HepG2 (cell line): Measurements from ENCODE around the gene TBC1D16. TPM values are rescaled to one million over a fixed set of nuclear protein-coding genes. Genes with fewer than 3 reads are reported as not detected.

ENCODE experiments used
- ARHGAP35 ChIP-seq: sonication (generic); formaldehyde crosslinking; IDR thresholded peaks from 2 replicates; pipeline ENCODE4 v1.9.0; 2022; ENCODE audit warnings: mild to moderate bottlenecking, inconsistent platforms, moderate library complexity, missing genetic modification reagents, borderline replicate concordance
- GMEB1 ChIP-seq: sonication (generic); formaldehyde crosslinking; IDR thresholded peaks from 2 replicates; pipeline ENCODE4 v1.5.1; 2020; ENCODE audit warnings: missing genetic modification reagents, mild to moderate bottlenecking, borderline replicate concordance
- ISX ChIP-seq: sonication (generic); formaldehyde crosslinking; conservative IDR thresholded peaks from 2 replicates; pipeline ENCODE4 v1.5.0; 2020; ENCODE audit warnings: missing genetic modification reagents
- KLF16 ChIP-seq, 2 experiments: sonication (generic) in 1 of 2; formaldehyde crosslinking in 1 of 2; IDR thresholded peaks; 2 replicates each; pipeline versions ENCODE4 v1.6.1 to v1.8.0; 2016 to 2023; ENCODE audit warnings: missing genetic modification reagents in 2 of 2, missing compliant biosample characterization in 1 of 2
- NFE2L2 ChIP-seq: fragments of 150-350 bp; IDR thresholded peaks from 2 replicates; pipeline ENCODE4 v1.6.1; 2014; ENCODE audit warnings: low read length
- NONO ChIP-seq, 2 experiments: fragments of 450-650 bp in 1 of 2; sonication (generic) in 1 of 2; formaldehyde crosslinking in 1 of 2; IDR thresholded peaks in 1 of 2; conservative IDR thresholded peaks in 1 of 2; 2 replicates each; pipeline versions ENCODE4 v1.6.1 to v1.8.0; 2017 to 2022; ENCODE audit warnings: mild to moderate bottlenecking in 1 of 2, missing genetic modification reagents in 1 of 2, moderate library complexity in 1 of 2
- PCBP2 ChIP-seq: fragments of 200-400 bp; formaldehyde crosslinking; optimal IDR thresholded peaks from 2 replicates; pipeline ENCODE3; 2018; ENCODE audit warnings: low read length, low read depth; ENCODE audit not compliant: poor library complexity, severe bottlenecking
- RCOR2 ChIP-seq: IDR thresholded peaks from 2 replicates; pipeline ENCODE4 v1.6.1; 2016; ENCODE audit warnings: missing biosample characterization, missing genetic modification reagents
- SRSF4 ChIP-seq: fragments of 200-400 bp; formaldehyde crosslinking; IDR thresholded peaks from one replicate; pipeline ENCODE4 v1.6.1; 2018; ENCODE audit warnings: mild to moderate bottlenecking, low read depth, low read length, moderate library complexity; ENCODE audit not compliant: poor library complexity, severe bottlenecking
- TBX3 ChIP-seq: fragments of 450-650 bp; IDR thresholded peaks from 2 replicates; pipeline ENCODE4 v1.6.1; 2017; ENCODE audit warnings: antibody characterized with exemption, mild to moderate bottlenecking, inconsistent platforms, borderline replicate concordance
- WIZ ChIP-seq: sonication (generic); formaldehyde crosslinking; IDR thresholded peaks from 2 replicates; pipeline ENCODE4 v1.5.1; 2020; ENCODE audit warnings: mild to moderate bottlenecking, missing genetic modification reagents
- ZBTB26 ChIP-seq: IDR thresholded peaks from 2 replicates; pipeline ENCODE4 v1.6.1; 2016; ENCODE audit warnings: missing compliant biosample characterization, missing genetic modification reagents, borderline replicate concordance
- ZFP36L2 ChIP-seq: sonication (generic); formaldehyde crosslinking; IDR thresholded peaks from 2 replicates; pipeline ENCODE4 v1.4.0; 2020; ENCODE audit warnings: missing genetic modification reagents
- ZMYM2 ChIP-seq: sonication (generic); formaldehyde crosslinking; IDR thresholded peaks from 2 replicates; pipeline ENCODE4 v1.8.0; 2022; ENCODE audit warnings: mild to moderate bottlenecking, missing genetic modification reagents
- ZNF335 ChIP-seq: sonication (generic); formaldehyde crosslinking; IDR thresholded peaks from 2 replicates; pipeline ENCODE4 v1.4.0; 2020; ENCODE audit warnings: missing genetic modification reagents
- ZNF607 ChIP-seq: sonication (generic); formaldehyde crosslinking; IDR thresholded peaks from 2 replicates; pipeline ENCODE4 v1.5.1; 2020; ENCODE audit warnings: missing genetic modification reagents, mild to moderate bottlenecking, borderline replicate concordance
- ZZZ3 ChIP-seq: sonication (generic); formaldehyde crosslinking; IDR thresholded peaks from 2 replicates; pipeline ENCODE4 v1.4.0; 2020; ENCODE audit warnings: missing genetic modification reagents, mild to moderate bottlenecking, borderline replicate concordance
- polyA plus RNA-seq, 8 experiments: library from polyadenylated mRNA; depleted of rRNA in 3 of 8; stranded (reverse) in 7 of 8; unstranded in 1 of 8; fragments of >200 nt; fragmentation: Illumina TruSeq in 4 of 8; extraction: Trizol in 4 of 8; gene quantifications; 2 replicates each; pipeline versions ENCODE4 v1.2.1 to v1.2.3, GENCODE V29; 2011 to 2016; ENCODE audit warnings: low read depth in 4 of 8, missing spikeins in 1 of 8, mixed read lengths in 1 of 8; ENCODE audit not compliant: insufficient read depth in 1 of 8
- total RNA-seq, 5 experiments: library from RNA; depleted of rRNA; stranded (reverse); fragments of >200 nt; fragmentation: Illumina TruSeq; extraction: Trizol; gene quantifications; 2 replicates each; pipeline ENCODE4 v1.2.3, GENCODE V29; 2016; ENCODE audit warnings: low read depth in 1 of 5
- TF ChIP-seq, protein P1 (sequence below): sonication (generic); formaldehyde crosslinking; IDR thresholded peaks from 2 replicates; pipeline ENCODE4 v1.4.0; 2020; ENCODE audit warnings: missing genetic modification reagents; ENCODE audit errors: not compliant biosample characterization
- TF ChIP-seq, protein P2 (sequence below): sonication (generic); formaldehyde crosslinking; conservative IDR thresholded peaks from 2 replicates; pipeline ENCODE4 v1.8.0; 2022; ENCODE audit warnings: missing genetic modification reagents
- TF ChIP-seq, protein P3 (sequence below): IDR thresholded peaks from 2 replicates; pipeline ENCODE4 v1.6.1; 2016; ENCODE audit warnings: low read depth, control low read depth

TBC1D16 gene
- total and polyA plus RNA-seq, 2 of the 13 experiments (the other 11 are each of a cell fraction or from before 2014, with no cell fraction given), result 14.9 to 24.9 TPM

GRCh38 chr17:80023481-80024205 is 12.0 kb downstream of the TBC1D16 start (continued):
- TF ChIP-seq, protein P1, sequence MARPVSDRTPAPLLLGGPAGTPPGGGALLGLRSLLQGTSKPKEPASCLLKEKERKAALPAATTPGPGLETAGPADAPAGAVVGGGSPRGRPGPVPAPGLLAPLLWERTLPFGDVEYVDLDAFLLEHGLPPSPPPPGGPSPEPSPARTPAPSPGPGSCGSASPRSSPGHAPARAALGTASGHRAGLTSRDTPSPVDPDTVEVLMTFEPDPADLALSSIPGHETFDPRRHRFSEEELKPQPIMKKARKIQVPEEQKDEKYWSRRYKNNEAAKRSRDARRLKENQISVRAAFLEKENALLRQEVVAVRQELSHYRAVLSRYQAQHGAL, result no peak
- TF ChIP-seq ZBTB26 (CRISPR knock-in tag) (peak; percentile 61; the same call in 1 of the 2 replicates), ZZZ3 (CRISPR knock-in tag) (no peak), WIZ (no peak), NONO (IDR thresholded peaks at IDR 0.05) (no peak), NONO (CRISPR knock-in tag; conservative IDR thresholded peaks at IDR 0.05) (peak; percentile 65), ZNF335 (CRISPR knock-in tag) (0 out of 2 replicates have a peak, but pooled peaks have one; percentile 76), ZFP36L2 (CRISPR knock-in tag) (no peak; the same call in 1 of the 2 replicates), ZMYM2 (CRISPR knock-in tag) (no peak), GMEB1 (CRISPR knock-in tag) (no peak; the same call in 1 of the 2 replicates), TBX3 (peak; percentile 80; the same call in 1 of the 2 replicates), ZNF607 (CRISPR knock-in tag) (peak; percentile 85; the same call in 1 of the 2 replicates), KLF16 (CRISPR knock-in tag; IDR thresholded peaks at IDR 0.05) (peak in 1 of 2 experiments; percentile 88; a peak in 2 of 4 replicates), RCOR2 (CRISPR knock-in tag) (peak; percentile 59; the same call in 1 of the 2 replicates), ISX (CRISPR knock-in tag) (no peak), PCBP2 (no peak), ARHGAP35 (CRISPR knock-in tag) (no peak; the same call in 1 of the 2 replicates), SRSF4 (no peak), NFE2L2 (no peak)
- TF ChIP-seq, protein P2, sequence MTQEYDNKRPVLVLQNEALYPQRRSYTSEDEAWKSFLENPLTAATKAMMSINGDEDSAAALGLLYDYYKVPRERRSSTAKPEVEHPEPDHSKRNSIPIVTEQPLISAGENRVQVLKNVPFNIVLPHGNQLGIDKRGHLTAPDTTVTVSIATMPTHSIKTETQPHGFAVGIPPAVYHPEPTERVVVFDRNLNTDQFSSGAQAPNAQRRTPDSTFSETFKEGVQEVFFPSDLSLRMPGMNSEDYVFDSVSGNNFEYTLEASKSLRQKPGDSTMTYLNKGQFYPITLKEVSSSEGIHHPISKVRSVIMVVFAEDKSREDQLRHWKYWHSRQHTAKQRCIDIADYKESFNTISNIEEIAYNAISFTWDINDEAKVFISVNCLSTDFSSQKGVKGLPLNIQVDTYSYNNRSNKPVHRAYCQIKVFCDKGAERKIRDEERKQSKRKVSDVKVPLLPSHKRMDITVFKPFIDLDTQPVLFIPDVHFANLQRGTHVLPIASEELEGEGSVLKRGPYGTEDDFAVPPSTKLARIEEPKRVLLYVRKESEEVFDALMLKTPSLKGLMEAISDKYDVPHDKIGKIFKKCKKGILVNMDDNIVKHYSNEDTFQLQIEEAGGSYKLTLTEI (CRISPR knock-in tag), result no peak
- TF ChIP-seq, protein P3, sequence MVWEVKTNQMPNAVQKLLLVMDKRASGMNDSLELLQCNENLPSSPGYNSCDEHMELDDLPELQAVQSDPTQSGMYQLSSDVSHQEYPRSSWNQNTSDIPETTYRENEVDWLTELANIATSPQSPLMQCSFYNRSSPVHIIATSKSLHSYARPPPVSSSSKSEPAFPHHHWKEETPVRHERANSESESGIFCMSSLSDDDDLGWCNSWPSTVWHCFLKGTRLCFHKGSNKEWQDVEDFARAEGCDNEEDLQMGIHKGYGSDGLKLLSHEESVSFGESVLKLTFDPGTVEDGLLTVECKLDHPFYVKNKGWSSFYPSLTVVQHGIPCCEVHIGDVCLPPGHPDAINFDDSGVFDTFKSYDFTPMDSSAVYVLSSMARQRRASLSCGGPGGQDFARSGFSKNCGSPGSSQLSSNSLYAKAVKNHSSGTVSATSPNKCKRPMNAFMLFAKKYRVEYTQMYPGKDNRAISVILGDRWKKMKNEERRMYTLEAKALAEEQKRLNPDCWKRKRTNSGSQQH (CRISPR knock-in tag), result no peak
